ELF-1 (cell line): ENCODE results near the gene SPDYA.

Experiments
- DNase-seq: peaks from one replicate; pipeline ENCODE4 v3.0.0-alpha.2; 2016; ENCODE audit warnings: low read depth, low spot score

Gene SPDYA

DNA sequence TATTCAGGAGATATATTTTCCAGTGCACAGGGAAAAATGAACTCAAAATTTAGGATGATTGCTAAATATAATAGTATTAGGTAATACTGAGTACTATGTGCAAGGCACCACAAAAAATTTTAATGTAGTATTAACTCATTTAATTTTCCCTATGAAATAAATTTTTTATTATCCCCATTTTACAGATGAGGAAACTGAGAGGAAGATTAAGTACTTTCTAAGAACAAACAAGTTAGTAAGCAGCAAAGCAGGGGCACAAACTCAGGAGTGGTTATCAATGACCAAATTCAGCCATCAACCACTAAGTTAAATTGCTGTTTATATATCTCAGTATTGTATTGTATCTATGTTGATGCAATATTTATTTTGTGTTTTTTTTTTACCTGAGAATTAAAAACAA, 14.2 kb downstream of the SPDYA start:
- DNase-seq = no peak

DNA sequence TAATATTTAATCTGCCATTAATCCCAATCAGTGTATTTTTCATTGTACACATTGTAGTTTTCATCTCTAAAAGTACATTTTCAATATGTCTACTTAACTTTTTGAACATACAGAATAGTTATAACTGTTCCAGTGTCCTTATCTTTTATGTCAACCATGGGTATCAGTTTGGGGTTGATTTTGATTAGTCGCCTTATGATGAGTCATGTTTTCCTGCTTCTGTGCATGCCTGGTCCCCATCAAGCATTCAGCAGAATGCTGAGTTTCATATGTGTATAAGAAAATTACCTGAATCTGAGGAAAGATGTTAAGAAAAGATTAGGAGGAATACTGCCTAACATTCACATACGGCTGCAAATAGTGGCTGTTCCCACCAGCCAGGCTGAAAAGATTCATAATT, 17.7 kb downstream of the SPDYA start:
- DNase-seq = no peak

DNA sequence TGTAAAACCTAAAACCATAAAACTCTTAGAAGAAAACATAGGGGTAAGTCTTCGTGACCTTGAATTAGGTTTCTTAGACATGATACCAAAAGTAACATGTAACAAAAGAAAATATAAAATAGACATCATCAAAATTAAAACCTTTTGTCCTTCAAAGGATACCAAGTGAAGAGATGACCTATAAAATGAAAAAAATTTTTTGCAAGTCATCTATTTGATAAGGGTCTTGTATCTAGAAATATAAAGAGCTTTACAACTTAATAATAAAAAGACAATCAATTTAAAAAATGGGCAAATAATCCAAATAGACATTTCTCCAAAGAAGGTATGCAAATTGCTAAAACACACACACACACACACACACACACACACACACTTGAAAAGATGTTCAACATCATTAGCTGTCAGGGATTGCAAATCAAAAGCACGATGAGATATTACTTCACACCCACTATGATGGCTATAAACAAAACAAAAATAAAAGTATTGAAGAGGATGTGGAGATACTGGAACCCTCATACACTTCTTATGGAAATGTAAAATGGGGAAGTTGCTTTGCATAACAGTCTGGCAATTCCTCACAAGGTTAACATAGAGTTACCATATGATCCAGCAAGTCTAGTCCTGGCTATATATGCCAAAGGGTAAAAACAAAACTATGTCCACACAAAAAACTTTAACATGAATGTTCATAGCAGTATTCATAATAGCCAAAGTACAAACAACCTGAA, 23.3 kb downstream of the SPDYA start:
- DNase-seq = no peak

DNA sequence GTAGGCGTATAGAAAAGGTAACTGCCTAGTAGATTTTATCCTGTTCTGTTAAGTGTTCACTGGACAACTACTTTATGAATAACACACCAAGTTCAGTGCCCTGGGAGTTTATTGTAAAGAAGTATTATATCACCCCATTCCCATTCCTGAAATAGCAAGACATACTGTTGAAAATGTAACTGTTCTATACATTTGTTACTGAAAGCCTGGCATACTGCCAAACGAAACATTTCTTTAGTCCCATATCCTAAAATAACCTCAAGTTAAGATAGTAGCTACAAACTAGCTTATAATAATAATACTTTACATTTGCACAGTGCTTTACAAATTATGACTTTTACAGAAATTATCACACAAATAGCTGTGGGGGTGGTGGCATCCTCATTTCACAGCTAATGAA, 25.1 kb downstream of the SPDYA start:
- no peak for DNase-seq

DNA sequence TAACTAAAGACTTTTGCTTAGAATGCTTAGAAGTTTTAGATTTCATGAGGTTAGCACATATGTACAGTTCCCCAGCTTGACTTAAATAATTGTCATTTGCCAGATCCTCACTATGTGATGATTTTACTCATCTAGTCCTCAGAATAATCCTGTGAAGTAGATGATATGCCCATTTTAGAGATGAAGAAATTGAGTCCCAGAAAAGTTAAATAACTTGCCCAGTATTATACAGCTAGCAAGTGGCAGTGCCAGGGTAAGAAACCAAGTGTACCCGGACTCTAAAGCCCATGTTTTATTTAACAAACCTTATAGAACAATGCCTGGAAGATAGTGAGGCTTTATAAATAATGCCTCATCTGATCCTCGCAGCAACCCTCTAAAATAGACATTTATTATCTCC, 28.3 kb downstream of the SPDYA start:
- no peak for DNase-seq

DNA sequence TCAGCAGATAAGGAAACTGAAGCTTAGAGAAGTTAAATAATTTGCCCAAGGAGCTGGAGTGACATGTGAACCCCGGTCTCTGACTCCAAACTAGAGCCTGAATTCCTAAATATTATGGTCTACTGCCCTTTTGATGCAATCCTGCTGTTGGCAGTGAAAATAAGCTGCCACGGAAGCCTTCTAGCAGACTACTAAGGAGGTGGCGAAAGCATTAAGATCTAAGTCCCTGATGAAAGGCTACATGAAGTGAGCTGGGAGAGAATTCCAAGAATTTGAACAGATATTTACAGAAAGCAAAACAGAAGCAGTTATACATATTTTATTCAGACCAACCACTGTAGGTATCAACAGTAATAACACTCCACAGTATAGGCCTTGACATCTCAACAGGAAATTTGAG, 31.4 kb downstream of the SPDYA start:
- no peak for DNase-seq

DNA sequence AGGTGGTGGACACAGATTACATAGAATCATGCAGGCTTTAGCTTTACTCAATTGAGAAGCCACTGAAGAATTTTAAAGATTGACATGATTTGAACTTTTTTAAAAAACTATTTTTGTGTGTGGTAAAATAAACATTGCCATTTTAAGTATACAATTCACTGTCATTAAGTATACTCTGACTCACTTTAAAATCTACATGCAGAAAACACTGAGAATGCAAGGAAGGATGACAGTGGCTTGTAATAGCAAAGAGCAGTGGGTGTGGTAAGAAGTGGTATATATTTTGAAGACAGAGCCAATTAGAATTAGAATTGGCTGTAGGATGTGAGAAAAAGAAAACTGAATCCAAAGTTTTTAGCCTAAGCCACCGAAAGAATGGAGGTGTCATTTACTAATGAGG, 44.6 kb downstream of the SPDYA start:
- no peak for DNase-seq

DNA sequence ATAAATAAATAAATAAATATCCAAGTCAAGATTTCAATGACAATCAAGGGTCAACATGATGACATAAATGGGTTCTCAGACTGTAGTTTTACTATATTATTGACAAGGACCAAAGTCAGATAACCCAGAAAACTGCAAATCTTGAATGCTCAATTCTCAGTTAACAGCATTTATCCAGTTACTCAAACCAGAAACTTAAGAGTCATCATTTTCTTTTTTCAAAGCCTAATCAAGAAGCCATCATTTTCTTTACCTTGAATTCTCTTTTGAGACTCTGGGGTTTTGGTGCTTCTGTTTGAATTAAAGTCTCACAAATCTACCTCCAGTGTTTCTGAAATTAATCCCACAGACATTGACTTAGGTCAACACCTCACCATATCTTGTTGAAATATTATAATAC, 45.3 kb downstream of the SPDYA start:
- no peak for DNase-seq

DNA sequence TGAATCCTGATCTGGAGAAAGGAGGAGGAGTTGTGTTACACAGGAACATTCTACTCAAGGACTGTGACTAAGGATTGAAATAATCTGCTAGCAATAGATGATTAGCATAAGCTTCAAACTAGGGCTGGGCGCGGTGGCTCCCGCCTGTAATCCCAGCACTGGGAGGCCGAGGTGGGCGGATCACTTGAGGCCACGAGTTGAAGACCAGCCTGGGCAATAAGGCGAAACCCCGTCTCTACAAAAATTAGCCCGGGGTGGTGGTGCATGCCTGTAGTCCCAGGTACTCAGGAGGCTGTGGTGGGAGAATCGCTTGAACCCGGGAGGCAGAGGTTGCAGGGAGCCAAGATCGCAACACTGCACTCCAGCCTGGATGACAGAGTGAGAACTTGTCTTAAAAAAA, 58.0 kb downstream of the SPDYA start:
- peak; percentile 58 for DNase-seq

DNA sequence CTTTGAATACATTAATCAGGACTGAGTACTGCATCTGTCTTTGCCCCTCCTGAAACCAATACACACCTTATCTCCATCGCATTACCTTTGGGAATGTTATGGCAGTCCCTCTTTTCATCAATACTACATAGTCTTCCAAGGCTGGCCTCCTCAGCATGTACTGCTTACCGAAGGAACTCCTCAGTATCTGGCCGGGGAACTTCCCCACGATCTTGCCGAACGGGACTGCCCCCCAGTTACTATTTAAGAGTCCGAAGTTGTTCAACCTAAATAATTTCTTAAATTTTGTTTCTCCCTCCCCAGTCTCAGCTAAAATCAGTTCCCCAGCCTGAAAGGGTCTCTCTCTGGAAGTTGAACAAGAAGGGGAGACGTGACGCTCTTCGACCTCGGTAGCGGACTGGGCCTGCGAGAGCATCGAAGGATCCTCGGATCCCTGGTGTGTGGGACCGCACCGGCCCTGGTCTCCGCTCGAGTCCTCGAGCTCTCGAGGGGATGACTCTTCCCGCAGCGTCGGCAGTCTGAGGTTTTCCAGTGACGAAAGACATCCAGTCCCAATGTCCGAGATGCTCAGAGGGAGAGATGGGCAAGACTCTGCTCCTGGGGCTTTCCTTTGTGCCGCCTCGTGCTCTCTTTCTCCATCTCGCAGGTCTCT, 59.0 kb downstream of the SPDYA start:
- no peak for DNase-seq

DNA sequence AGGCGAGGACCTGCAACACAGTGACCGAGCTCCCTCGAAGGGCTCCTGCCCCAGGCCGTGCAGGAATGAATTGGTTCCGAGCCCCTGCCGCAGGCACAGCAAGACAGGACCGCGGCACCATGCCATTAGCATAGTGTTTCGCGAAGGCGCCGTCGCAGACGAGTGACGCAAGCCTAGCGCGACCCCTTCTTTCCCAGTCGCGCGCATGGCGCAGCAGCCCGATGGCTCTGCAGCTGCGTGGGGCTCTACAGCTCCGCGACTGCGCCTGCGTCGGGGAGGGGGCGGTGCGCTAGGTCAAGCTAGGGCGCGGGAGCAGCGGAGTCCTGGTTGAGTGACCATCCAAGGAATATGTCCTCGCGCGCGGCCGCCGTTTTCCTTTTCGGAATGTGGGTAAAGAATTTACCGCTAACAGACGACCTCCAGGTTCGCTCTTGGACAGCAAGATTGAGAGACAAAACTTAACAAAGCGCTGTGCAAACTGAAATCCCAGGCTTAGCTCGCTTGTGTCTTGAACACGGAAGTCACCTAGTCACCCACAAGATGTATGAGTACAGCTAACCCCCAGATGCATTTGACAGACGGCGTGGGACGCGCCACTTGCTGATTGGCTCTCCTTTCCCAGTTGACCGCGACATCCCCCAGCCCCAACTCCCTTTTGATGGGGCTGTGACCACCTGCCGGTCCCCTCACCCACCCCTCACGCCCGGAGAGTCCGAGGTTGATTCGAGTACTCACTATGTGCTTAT, 59.7 kb downstream of the SPDYA start, which contains the start of gene TRMT61B:
Gene TRMT61B (minus strand): TSS at position 164 of the 746 bp plus-strand sequence. CDS start 32 bp downstream, at position 132.
- peak; percentile 98 for DNase-seq

DNA sequence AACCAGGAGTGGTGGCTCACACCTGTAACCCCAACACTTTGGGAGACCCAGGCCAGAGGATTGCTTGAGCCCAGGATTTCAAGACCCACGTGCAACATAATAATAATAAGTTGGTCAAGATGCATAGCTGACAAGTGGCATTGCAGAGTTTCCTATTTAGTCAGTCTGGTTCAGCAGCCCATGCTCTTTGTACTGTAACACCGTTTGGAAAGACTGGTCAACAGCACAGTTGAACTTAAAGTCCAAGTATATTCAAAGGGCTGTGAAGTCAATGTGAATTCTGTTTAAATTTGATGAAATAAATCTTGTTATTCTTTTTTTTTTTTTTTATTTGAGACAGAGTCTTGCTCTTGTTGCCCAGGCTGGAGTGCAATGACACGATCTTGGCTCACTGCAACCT, 61.0 kb downstream of the SPDYA start:
- DNase-seq = no peak

DNA sequence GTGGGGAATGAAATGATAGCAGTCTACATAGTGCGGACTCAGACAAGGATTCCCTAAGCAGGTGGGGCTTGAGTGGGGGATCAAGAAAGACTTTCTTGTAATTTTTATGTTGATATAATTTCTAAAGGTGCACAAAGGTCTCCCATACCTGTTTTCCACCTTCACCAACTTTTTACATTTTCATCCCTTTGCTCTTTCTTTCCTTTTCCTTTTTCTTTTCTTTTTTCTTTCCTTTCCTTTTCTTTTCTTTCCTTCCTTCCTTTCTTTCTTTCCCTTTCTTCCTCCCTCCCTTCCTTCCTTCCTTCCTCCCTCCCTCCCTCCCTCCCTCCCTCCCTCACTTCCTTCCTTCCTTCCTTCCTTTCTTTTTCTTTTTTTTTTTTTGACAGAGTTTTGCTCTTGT, 69.6 kb downstream of the SPDYA start:
- no peak for DNase-seq

DNA sequence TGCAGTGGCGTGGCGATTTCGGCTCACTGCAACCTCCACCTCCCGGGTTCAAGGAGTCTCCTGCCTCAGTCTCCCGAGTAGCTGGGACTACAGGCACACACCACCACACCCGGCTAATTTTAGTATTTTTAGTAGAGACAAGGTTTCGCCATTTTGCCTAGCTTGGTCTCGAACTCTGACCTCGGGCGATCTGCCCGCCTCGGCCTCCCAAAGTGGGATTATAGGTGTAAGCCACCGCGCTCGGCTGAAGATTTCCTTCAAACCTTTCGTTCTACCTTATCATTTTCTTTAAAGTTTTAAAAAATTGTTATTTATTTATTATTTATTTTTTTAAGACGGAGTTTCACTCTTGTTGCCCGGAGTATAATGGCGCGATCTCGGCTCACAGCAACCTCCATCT, 82.9 kb downstream of the SPDYA start:
- no peak for DNase-seq

DNA sequence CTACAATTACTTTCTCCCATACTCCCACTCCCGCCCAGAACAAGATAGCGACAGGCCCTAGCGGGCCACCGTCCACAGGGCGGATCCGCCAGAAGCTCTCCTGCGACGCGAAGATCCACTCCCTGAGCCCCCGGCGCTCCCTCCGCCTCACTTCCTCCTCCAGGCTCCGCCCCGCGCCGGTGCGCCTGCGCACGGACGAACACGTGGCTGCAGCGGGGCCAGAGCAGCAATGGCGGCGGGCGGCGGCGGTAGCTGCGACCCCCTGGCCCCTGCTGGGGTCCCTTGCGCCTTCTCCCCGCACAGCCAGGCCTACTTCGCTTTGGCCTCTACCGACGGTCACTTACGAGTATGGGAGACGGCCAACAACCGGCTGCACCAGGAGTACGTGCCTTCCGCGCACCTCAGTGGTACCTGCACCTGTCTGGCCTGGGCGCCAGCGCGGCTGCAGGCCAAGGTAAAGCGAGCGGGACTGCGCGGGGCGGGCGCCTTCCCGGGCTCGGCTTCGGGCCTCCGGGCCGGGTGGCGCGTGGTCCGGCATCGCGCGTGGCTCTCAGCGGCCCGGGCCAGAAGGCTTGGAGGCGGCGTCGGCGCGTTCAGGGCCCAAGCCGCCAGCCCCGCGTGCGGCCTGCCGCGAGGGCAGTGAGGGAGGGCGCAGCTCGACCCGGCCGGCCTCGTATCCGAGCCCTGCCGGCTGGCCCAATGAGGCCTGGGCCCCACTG, 84.0 kb downstream of the SPDYA start, which contains the start of gene WDR43:
Gene WDR43 (plus strand): TSS at position 198 of the 719 bp plus-strand sequence. CDS start 32 bp downstream, at position 230.
- DNase-seq = peak; percentile 100

DNA sequence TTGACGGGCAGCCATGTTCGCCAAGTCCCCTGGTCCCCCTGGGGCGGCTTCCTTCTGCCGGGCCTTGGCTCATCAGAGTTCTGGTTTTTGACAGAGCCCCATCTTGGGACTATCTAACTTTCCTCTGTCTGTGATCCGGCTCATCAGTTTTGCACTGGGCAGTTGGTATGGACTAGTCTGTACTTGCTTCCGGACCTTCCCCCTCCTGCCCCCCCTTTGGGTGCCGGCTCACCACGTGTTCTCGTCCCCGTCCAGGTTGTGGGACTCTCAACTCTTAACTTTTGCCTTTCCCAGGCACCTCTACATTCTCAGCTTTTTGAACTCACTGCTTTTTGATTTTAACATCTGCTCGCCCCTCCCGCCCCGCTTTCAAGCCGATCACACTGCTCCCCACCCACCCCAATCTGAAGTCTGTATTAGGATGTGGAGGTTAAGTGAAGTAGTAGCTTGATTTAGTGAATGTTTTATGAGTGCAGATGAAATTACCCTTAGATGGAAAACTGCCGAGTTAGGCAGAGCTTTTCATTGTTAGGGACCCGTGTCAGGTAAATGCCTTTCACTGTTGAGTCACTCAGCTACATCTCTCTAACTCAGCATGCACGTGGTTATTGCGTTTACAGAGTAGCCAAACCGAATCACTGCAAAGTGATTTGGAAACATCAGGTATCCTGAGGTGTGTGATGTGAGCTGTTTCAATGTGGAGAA, 84.7 kb downstream of the SPDYA start:
- DNase-seq = no peak

DNA sequence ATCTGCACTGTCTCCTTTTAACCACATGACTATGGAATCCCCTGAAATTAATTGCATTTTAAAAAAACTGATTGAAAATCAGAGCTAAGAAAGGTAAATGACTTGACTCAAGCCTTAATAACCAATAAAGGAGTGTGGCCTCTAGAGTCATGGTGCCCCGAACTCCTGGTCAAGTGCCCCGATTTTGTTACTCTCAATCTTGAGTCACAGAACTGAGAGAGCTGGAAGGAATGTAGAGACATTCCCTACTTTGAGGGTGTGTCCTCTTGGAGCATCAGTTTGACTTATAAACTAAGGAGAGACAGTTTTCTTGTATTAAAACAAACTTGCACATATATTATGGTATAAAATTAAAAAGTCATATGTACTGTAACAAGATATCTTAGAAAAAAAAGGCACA, 86.3 kb downstream of the SPDYA start:
- DNase-seq = no peak

DNA sequence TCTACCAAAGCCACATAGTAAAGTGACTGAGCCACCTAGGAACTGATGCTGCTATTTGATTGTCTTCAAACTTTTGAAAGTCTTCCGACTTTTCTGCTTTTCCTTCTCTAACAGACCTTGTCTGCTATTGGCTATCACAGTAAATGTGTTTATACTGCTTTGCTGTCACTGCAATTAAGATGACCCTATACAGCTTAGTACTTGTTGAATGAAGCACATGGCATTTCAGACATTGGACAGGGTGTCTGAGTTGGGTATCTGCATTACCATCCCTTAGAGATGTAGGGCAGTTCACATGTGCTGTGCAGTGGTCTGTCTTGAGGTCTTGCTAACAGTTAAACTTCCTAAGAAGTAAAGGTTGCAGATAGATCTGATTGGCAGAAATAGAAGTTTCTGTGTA, 87.4 kb downstream of the SPDYA start:
- DNase-seq = no peak
